Activated CD4-positive, CD25-positive, alpha-beta regulatory T cell (primary cell): ENCODE measurements around the gene WASF2.
"Not testable (repeated sequence)": the region's sequence is repeated elsewhere in the genome, so short reads cannot be mapped to it uniquely, and the experiment has no call there.

Source experiments
- DNase-seq, 4 experiments: peaks; one replicate each; lab custom pipeline; 2025; lab: John Stamatoyannopoulos, UW

The WASF2 gene

DNA sequence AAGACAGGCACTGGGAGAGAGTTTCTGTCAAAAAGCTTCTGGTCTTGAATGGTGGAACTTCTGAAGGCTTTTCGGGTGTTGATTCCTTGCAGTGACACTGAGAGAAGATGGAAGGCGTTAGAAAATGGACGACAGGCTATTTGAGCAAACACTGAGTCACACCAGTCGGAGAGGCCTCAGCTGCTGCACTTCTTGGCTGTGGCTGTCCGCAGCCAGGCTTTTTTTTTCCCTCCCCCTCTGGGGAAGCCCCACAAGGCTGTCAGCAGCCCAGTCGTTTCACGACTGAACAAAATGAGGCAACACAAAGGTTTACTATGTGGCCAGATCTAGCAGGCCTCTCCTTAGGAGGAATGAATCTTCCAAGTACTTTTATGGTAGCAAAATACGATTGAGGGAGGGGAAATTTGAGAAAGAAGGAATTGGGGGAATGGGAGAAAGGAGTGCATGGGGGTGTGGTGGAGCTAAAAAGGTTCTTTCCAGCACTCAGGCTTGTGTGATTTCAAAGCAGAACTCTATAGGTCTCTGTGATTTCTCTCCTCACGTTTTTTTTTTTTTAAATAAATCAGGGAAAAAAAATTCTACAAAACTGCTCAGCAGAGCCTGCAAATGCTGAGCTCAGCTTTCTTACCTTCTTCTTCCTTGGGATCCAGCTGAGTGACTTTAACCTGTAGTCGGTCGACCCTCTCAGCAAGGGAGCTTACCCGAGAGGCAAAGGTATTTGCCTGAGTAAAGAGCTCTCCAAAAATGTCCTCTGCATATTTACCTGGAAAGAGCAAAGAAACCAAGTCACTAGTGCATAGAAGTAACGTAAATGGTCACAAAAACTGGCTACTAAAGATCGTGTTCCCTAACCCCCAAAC is 71.4 kb downstream of the WASF2 start:
- DNase-seq, result peak in 2 of 4 experiments; percentile 21 to 44

GRCh38 chr1:27417713-27418112 is 72.3 kb downstream of the WASF2 start:
- DNase-seq, result no peak

DNA sequence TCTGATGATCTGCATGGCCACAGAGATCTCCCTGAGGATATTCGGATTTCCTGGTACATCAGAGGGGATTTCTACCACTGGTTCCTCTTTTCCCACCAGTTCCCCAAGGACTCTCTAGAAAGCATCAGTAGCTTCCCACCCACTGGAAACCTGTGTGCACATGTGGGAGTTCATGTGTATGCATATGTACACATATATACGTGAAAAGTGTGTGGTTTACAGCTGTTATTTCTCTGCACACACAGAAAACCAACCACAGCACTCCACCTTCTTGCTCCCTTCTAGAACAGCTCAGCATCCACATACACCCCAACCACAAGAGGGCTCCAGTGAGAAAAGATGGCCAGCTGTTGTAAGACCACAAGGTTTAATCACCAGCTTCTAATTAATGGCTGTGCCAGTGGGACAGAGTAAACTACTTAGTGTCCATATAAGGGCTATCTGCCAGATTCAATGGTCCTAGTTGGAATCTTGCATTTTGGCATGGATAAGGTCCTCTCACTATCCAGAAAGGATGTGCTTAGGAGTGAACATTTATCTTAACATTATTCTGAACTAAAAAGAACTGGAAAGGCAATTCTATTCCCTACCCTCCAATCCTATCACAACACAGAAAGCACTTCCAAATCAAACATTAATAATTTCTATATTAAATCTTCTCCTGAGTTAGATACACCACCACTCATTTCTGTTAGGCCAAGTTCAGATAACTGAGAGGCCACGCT is 73.4 kb downstream of the WASF2 start:
- DNase-seq, result peak in 3 of 4 experiments; percentile 13 to 32 (median 21)

DNA sequence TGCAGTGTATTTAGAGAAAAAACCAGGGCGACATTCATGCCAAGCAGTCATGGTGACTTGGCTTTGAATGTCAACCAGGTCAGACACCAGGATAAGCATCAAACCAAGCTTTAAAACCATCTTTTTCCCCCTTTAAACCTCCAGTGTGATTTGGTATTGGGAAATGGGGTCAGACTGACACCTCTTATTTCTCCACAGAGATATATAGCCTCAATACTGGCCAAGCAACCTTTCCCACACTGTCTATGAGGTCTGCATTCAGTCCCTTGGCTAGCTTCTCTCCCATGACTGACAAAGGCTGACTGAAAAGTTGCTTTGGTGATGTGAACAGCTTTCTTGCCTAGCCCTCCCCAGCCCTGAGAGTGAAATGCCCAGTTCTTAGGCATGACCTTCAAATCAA is 75.9 kb downstream of the WASF2 start:
- no peak for DNase-seq

DNA sequence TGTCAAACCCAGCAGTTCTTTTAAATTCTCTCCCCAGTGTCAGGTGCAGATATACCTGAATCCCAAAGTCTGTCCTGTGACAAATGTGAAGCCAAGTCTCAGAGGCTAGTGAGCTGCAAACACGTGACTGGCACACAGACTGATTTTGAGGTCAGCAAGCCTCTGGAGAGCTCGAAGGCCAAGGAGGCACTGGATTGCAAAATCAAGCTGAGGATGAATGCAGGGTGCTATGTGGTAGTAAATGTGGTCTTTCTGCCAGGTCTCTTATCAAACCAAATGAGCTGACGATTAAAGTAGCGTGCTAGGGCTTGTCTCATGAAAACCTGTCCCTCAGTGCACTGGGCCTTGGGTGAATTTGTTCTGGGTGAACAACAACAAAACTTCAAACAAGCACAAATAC is 77.0 kb downstream of the WASF2 start:
- DNase-seq, result no peak

DNA sequence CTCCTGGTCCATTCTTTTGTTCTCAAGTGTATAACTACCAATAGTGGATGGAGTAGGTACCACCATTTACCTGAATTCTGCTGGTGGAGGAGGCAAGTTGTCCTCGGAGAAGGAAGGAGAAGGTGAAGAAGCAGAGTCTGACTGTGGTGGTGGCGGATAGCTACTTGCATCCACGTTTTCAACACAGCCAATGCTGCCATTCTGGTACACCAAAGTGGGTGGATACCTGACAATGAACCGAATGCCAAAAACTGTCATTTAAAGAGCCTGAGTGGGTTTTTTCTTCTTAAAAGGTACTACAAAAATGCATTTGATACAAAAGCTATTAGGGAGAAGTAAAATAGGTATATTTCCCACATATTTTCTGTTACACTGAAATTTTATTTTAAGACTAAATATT is 77.5 kb downstream of the WASF2 start:
- DNase-seq, result no peak

GRCh38 chr1:27410709-27411108 is 79.3 kb downstream of the WASF2 start:
- no peak for DNase-seq

GRCh38 chr1:27409669-27410068 is 80.3 kb downstream of the WASF2 start:
- no peak for DNase-seq

GRCh38 chr1:27408151-27408550 is 81.8 kb downstream of the WASF2 start:
- no peak for DNase-seq

DNA sequence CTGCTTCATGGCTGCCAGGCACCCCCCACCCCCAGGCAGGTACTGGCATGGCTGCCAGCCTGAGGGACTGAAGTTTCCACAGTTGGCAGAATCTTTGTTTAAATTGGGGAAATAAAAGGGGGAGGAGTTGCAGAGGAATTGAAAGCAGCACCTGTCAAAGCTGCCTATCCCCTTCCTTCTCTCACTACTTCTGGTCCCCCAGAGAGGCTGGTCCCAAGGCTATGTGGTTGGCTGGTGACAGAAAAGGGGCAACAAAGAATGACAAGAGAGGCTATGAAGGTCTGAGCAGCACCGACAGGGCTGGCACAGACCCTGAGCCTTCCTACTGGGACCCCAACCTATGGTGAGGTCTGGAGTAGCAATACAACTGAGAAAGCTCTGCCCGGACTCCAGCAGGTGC is 83.2 kb downstream of the WASF2 start:
- not testable (repeated sequence) for DNase-seq

DNA sequence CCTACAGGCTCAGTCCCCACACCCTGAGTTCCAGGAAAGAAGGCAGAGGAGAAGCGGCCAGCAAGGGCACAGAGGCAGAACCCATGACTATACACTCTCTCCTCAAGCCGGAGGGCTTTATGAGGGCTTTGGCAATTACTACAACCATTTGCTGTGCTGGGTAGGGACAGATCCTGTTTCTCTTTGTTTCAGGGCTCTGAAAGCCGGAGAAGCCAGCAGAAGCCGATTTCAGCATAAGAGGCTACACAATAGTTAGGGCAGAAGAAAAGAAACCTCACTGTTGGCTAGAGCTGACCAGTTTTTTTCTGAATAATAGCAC is 83.6 kb downstream of the WASF2 start:
- DNase-seq, result no peak

DNA sequence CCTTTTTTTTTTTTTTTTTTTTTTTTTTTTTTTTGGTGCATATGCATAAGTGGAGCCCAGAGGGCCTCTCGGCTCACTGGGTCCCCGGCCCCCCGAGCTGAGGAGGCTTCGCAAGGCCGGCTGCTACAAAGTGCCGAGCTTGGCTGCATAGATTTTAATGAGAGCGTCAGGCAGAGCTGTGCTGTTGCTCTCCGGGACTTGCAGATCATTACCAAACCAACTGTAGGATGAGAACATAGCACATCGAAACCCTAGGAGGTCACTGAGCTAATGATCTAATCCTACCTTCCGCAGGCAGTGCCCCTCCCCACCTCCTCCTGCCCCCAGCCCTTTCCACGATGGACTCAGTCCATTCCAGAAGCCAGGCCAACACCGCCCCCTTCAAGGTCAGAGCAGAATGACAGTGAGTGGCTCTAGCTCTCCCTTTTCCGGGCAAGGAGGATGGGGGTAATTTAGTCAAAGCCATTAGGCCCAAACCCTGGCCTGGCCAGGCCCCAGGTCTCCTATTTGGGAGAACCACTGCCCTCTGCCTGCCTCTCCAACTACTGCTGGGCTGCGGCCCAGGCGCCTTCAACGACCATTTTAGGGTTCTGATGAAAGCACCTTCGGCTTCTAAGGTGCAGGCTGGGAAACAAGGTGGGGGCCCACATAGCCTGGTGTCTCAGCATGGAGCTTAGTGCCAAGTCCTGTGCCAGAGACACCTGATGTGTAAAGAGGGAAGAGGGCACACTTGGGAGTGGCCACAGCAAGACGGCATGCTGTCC is 84.2 kb downstream of the WASF2 start:
- not testable (repeated sequence) for DNase-seq

- DNase-seq, result no peak
Measured at GRCh38 chr1:27405074-27405473, 84.9 kb downstream of the WASF2 start.

- no peak for DNase-seq
Measured at GRCh38 chr1:27403931-27404330, 86.0 kb downstream of the WASF2 start.

DNA sequence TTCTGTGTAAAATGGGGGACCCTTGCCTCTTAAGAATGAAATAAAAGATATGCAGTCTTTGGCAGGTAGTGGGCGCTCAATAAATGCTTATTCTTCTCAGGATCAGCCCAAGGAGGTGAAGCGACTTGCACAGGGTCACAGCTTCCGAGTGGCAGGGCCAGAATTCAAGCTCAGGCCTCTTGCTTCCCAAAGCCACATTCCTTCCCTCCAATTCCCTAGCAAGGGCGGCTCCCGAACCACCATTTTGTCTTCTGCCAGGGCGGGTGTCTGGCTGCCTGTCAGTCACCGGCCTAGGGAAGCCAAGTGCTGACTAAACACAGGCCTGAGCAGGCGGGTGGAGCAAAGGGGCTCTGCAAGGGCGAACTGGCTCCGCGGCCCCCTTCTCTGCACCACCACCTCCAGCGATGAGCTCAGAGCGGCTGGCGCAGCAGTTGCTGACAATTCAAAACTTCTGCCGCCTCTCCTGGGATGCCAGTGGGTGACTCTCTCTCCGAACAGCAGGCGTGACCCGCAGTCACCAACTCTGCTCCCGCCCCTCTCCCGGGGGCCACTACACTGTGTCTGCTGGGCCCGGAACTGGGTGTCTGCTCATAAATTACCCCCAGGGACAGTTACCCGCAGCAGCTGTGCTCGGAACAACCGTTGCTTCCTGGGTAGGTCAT is 86.8 kb downstream of the WASF2 start:
- DNase-seq, result no peak

DNA sequence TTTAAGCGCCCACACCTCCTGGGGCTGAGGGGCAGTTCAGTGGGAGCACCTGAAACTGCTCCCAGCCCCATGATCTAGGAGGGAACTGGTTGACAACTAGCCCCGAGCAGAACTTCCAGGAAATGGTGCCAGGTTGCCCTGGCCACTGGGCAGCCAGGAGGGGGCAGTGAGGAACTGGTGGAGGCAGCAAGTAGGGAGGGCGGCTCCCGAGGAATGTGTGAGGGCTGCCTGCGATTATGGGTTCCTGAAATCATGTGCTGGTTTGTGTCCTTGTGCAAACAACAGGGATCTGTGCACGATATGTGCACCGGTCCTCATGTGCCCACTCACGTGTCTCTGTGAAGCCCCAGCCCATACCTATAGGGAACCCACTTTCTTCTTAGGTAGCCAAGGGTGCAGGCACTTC is 87.6 kb downstream of the WASF2 start:
- DNase-seq, result no peak

DNA sequence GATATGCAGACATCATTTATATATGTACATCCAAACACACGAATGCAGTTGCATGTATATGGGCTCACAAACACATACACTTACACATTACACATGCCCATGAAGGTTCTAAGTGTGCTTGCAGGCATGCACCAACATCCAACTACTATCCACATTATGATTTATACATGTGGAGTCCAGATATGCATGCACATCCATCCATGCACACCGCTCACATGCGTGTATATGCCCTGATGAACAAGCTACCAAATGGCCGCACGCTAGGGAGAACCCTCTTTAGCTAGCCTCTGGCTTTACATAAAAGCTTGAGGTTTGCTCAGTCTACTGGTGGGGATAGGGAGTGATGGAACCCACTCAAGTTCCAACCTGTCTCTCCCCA is 89.0 kb downstream of the WASF2 start:
- no peak for DNase-seq

- no peak for DNase-seq
Measured at GRCh38 chr1:27400082-27400962, 89.6 kb downstream of the WASF2 start.

- DNase-seq, result no peak
Measured at GRCh38 chr1:27399251-27400025, 90.5 kb downstream of the WASF2 start.

GRCh38 chr1:27398405-27399149 is 91.4 kb downstream of the WASF2 start:
- no peak for DNase-seq
